ENCODE data around the gene ADRB1. TPM values are rescaled to one million over a fixed set of nuclear protein-coding genes. Genes with fewer than 3 reads are reported as not detected.

Gene ADRB1
- total RNA-seq, 5 donors from 2014 or later (not counting 1 experiment from before 2014, with no cell fraction given): 0.09 to 0.90 (median 0.30) TPM

DNA sequence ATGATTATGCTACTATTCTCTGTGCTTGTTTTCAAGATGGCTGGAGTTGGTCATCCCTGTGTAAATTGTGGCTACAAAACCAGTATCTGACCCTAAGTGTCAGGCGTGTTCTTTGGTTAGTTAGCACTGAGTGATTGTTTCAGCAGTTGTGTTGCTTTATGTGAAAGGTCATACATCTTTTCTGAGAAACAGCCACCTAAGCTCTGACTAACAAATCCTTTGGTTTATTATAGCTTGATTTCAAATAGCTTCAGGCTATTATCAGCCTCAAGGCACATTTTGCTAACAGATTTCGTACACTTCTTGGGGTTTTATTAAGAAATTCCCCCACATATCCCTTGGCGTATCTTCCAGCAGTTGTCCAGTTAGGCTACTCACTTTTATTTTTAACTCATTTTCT lies 4.8 kb upstream of the ADRB1 start:
- DNase-seq (no peak), ATAC-seq (replicated peaks in 1 of 4) (no peak)
- WGBS (ENCODE audit: insufficient coverage): 89% methylated on average over 2 of the region's 3 CpGs
- H3K4me1 Mint-ChIP-seq: peaks cover 6 to 7% (median 7%) of the 10 kb centered on the region in 3 donors
- Histone ChIP-seq H3K9me3 (no peaks in the 10 kb centered on the region), H3K4me3 (ENCODE audit: control insufficient read depth in 1 of 2, extremely low read depth in 1 of 2, low read length in 1 of 2) (no peak overlapping the region), H3K27me3 (replicated peaks in 1 of 2; ENCODE audit: control insufficient read depth in 2 of 2, extremely low read depth in 1 of 2, insufficient read depth in 2 of 2, low read length in 1 of 2) (peaks cover 2 to 16% of the 10 kb centered on the region in 2 experiments), H3K36me3 (ENCODE audit: control insufficient read depth in 2 of 2, extremely low read depth in 1 of 2, insufficient read depth in 1 of 2, low read length in 1 of 2) (no peaks in the 10 kb centered on the region), H3K4me1 (ENCODE audit: control insufficient read depth in 1 of 2, extremely low read depth in 1 of 2, insufficient read depth in 2 of 2, low read length in 2 of 2) (peaks cover 0 to 10% of the 10 kb centered on the region in 2 experiments), H3K27ac (ENCODE audit: low read length) (no peak overlapping the region)
- H3K4me3 Mint-ChIP-seq: no peak overlapping the region
- no peak overlapping the region for H3K27ac Mint-ChIP-seq
- H3K27me3 Mint-ChIP-seq: peaks cover 34 to 46% of the 10 kb centered on the region in 2 donors
- no peaks in the 10 kb centered on the region for H3K36me3 Mint-ChIP-seq
- H3K9me3 Mint-ChIP-seq: no peaks in the 10 kb centered on the region
- POLR2A ChIA-PET: no interaction called here
- CTCF ChIA-PET: no interaction called here

DNA sequence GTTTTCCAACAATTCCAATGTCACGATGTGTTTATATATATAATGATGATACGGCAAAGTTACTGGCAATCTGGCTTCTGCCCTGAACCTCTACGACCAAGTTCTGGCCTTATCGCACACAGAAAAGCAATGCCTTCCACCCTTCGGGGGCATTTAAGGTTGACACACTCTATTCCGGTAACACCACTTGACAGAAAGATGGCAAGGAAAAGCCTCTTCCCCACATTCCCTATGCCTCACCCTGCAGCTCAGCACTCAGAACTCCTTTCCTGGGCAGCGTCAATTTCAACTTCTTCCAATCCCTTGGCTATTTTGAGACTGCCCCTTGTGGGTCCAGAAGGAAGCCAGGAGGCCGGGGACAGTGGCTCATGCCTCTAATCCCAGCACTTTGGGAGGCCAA lies 2.5 kb upstream of the ADRB1 start:
- WGBS (ENCODE audit: insufficient coverage): 96% methylated on average over 6 of the region's 8 CpGs
- H3K36me3 ChIP-seq (ENCODE audit: control insufficient read depth in 2 of 2, extremely low read depth in 1 of 2, insufficient read depth in 1 of 2, low read length in 1 of 2): no peaks in the 10 kb centered on the region
- peaks cover 7 to 27% of the 10 kb centered on the region in 2 experiments for H3K4me1 ChIP-seq (ENCODE audit: control insufficient read depth in 1 of 2, extremely low read depth in 1 of 2, insufficient read depth in 2 of 2, low read length in 2 of 2)
- Mint-ChIP-seq H3K4me3 (no peak overlapping the region), H3K27ac (no peak overlapping the region), H3K36me3 (no peaks in the 10 kb centered on the region), H3K9me3 (no peaks in the 10 kb centered on the region), H3K27me3 (peaks cover 50 to 58% of the 10 kb centered on the region in 2 donors), H3K4me1 (peaks cover 13 to 21% (median 14%) of the 10 kb centered on the region in 3 donors)
- no peak for DNase-seq
- ChIA-PET CTCF (no interaction called here), POLR2A (no interaction called here)
- H3K9me3 ChIP-seq: no peaks in the 10 kb centered on the region
- no peak overlapping the region for H3K27ac ChIP-seq (ENCODE audit: low read length)
- no peak overlapping the region for H3K4me3 ChIP-seq (ENCODE audit: control insufficient read depth in 1 of 2, extremely low read depth in 1 of 2, low read length in 1 of 2)
- H3K27me3 ChIP-seq (replicated peaks in 1 of 2; ENCODE audit: control insufficient read depth in 2 of 2, extremely low read depth in 1 of 2, insufficient read depth in 2 of 2, low read length in 1 of 2): peaks cover 11 to 28% of the 10 kb centered on the region in 2 experiments
- ATAC-seq (replicated peaks in 1 of 4): no peak

DNA sequence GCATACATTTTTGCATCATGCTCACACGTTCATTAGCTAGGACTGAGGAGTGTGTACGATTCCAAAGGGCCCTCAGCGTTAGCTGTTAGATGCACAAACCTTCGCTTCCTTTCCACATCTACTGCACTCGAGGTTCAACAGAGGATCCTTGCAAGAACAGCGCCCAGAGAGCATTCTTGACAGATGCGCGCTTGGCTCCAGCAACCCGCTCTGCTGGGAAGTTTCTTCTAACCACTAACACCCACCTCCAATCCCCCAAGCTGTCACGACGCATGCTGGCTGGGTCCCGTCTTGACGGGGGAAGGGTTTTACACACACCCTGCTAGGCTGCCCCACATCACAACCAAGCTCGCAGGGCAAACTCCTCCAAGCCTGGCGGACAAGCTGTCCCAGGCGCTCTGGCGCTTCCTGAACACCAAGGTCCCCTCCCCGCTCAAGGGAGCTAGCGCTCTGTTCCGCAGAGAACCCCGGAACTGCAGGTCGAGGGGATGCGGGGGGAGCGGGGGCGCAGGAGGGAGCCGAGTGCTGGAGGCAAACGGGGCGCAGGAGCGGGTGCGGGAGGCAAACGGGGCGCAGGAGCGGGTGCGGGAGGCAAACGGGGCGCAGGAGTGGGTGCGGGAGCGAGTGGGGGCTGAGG lies 653 bp upstream of the ADRB1 start:
- H3K27me3 Mint-ChIP-seq: peaks cover 60 to 62% of the 10 kb centered on the region in 2 donors
- DNase-seq: peak in 4 of 35 experiments; percentile 3 to 24 (median 12)
- H3K36me3 Mint-ChIP-seq: no peaks in the 10 kb centered on the region
- POLR2A ChIA-PET: interaction anchor here in 1 of 2 donors (0.6 kb wide), 2 partner anchors 28 to 1471 kb away, joined by 3 read pairs; no protein-coding TSS in a partner anchor
- Histone ChIP-seq H3K27me3 (replicated peaks in 1 of 2; ENCODE audit: control insufficient read depth in 2 of 2, extremely low read depth in 1 of 2, insufficient read depth in 2 of 2, low read length in 1 of 2) (peaks cover 12 to 28% of the 10 kb centered on the region in 2 experiments), H3K27ac (ENCODE audit: low read length) (no peak overlapping the region), H3K9me3 (no peaks in the 10 kb centered on the region), H3K36me3 (ENCODE audit: control insufficient read depth in 2 of 2, extremely low read depth in 1 of 2, insufficient read depth in 1 of 2, low read length in 1 of 2) (no peaks in the 10 kb centered on the region), H3K4me3 (ENCODE audit: control insufficient read depth in 1 of 2, extremely low read depth in 1 of 2, low read length in 1 of 2) (peak overlapping the region; percentile 34 to 77), H3K4me1 (ENCODE audit: control insufficient read depth in 1 of 2, extremely low read depth in 1 of 2, insufficient read depth in 2 of 2, low read length in 2 of 2) (peaks cover 11 to 27% of the 10 kb centered on the region in 2 experiments)
- CTCF ChIA-PET: no interaction called here
- WGBS (ENCODE audit: insufficient coverage): under 1% methylated on average over 32 of the region's 38 CpGs
- ATAC-seq (replicated peaks in 1 of 4): peak; percentile 27 to 56 (median 40)
- H3K4me1 Mint-ChIP-seq: peaks cover 13 to 22% (median 14%) of the 10 kb centered on the region in 3 donors
- H3K4me3 Mint-ChIP-seq: peak overlapping the region; percentile 61 to 80 (median 64)
- peak overlapping the region in 1 of 2 donors; percentile 71 for H3K27ac Mint-ChIP-seq
- no peaks in the 10 kb centered on the region for H3K9me3 Mint-ChIP-seq

DNA sequence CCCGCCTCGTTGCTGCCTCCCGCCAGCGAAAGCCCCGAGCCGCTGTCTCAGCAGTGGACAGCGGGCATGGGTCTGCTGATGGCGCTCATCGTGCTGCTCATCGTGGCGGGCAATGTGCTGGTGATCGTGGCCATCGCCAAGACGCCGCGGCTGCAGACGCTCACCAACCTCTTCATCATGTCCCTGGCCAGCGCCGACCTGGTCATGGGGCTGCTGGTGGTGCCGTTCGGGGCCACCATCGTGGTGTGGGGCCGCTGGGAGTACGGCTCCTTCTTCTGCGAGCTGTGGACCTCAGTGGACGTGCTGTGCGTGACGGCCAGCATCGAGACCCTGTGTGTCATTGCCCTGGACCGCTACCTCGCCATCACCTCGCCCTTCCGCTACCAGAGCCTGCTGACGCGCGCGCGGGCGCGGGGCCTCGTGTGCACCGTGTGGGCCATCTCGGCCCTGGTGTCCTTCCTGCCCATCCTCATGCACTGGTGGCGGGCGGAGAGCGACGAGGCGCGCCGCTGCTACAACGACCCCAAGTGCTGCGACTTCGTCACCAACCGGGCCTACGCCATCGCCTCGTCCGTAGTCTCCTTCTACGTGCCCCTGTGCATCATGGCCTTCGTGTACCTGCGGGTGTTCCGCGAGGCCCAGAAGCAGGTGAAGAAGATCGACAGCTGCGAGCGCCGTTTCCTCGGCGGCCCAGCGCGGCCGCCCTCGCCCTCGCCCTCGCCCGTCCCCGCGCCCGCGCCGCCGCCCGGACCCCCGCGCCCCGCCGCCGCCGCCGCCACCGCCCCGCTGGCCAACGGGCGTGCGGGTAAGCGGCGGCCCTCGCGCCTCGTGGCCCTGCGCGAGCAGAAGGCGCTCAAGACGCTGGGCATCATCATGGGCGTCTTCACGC lies 825 bp downstream of the ADRB1 start:
- H3K4me3 ChIP-seq (ENCODE audit: control insufficient read depth in 1 of 2, extremely low read depth in 1 of 2, low read length in 1 of 2): peak overlapping the region; percentile 18 to 79
- no peak overlapping the region for H3K27ac Mint-ChIP-seq
- peak in 2 of 4 experiments; percentile 10 to 14 for ATAC-seq (replicated peaks in 1 of 4)
- CTCF ChIA-PET: interaction anchor here in 1 of 2 donors (0.6 kb wide), 1 partner anchor 763 kb away, joined by 8 read pairs; no protein-coding TSS in a partner anchor
- H3K9me3 Mint-ChIP-seq: no peaks in the 10 kb centered on the region
- H3K4me1 ChIP-seq (ENCODE audit: control insufficient read depth in 1 of 2, extremely low read depth in 1 of 2, insufficient read depth in 2 of 2, low read length in 2 of 2): peaks cover 11 to 27% of the 10 kb centered on the region in 2 experiments
- POLR2A ChIA-PET: no interaction called here
- H3K27me3 ChIP-seq (replicated peaks in 1 of 2; ENCODE audit: control insufficient read depth in 2 of 2, extremely low read depth in 1 of 2, insufficient read depth in 2 of 2, low read length in 1 of 2): peaks cover 12 to 28% of the 10 kb centered on the region in 2 experiments
- peaks cover 13 to 22% (median 15%) of the 10 kb centered on the region in 3 donors for H3K4me1 Mint-ChIP-seq
- DNase-seq: peak in 2 of 35 experiments; percentile 4 to 14
- no peaks in the 10 kb centered on the region for H3K9me3 ChIP-seq
- H3K36me3 Mint-ChIP-seq: no peaks in the 10 kb centered on the region
- H3K27ac ChIP-seq (ENCODE audit: low read length): no peak overlapping the region
- H3K36me3 ChIP-seq (ENCODE audit: control insufficient read depth in 2 of 2, extremely low read depth in 1 of 2, insufficient read depth in 1 of 2, low read length in 1 of 2): no peaks in the 10 kb centered on the region
- H3K27me3 Mint-ChIP-seq: peaks cover 59 to 66% of the 10 kb centered on the region in 2 donors
- WGBS (ENCODE audit: insufficient coverage): 17% methylated on average over 104 of the region's 106 CpGs
- H3K4me3 Mint-ChIP-seq: peak overlapping the region; percentile 70 to 80 (median 73)

DNA sequence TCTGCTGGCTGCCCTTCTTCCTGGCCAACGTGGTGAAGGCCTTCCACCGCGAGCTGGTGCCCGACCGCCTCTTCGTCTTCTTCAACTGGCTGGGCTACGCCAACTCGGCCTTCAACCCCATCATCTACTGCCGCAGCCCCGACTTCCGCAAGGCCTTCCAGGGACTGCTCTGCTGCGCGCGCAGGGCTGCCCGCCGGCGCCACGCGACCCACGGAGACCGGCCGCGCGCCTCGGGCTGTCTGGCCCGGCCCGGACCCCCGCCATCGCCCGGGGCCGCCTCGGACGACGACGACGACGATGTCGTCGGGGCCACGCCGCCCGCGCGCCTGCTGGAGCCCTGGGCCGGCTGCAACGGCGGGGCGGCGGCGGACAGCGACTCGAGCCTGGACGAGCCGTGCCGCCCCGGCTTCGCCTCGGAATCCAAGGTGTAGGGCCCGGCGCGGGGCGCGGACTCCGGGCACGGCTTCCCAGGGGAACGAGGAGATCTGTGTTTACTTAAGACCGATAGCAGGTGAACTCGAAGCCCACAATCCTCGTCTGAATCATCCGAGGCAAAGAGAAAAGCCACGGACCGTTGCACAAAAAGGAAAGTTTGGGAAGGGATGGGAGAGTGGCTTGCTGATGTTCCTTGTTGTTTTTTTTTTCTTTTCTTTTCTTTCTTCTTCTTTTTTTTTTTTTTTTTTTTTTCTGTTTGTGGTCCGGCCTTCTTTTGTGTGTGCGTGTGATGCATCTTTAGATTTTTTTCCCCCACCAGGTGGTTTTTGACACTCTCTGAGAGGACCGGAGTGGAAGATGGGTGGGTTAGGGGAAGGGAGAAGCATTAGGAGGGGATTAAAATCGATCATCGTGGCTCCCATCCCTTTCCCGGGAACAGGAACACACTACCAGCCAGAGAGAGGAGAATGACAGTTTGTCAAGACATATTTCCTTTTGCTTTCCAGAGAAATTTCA lies 1.7 kb downstream of the ADRB1 start:
- 4% methylated on average over 67 of the region's 78 CpGs for WGBS (ENCODE audit: insufficient coverage)
- DNase-seq (peak in 8 of 35 experiments; percentile 2 to 33 (median 10)), ATAC-seq (replicated peaks in 1 of 4) (peak; percentile 38 to 49 (median 45))
- Histone ChIP-seq H3K9me3 (no peaks in the 10 kb centered on the region), H3K4me3 (ENCODE audit: control insufficient read depth in 1 of 2, extremely low read depth in 1 of 2, low read length in 1 of 2) (peak overlapping the region in 1 of 2 donors; percentile 79), H3K4me1 (ENCODE audit: control insufficient read depth in 1 of 2, extremely low read depth in 1 of 2, insufficient read depth in 2 of 2, low read length in 2 of 2) (peaks cover 11 to 27% of the 10 kb centered on the region in 2 experiments), H3K36me3 (ENCODE audit: control insufficient read depth in 2 of 2, extremely low read depth in 1 of 2, insufficient read depth in 1 of 2, low read length in 1 of 2) (no peaks in the 10 kb centered on the region), H3K27ac (ENCODE audit: low read length) (no peak overlapping the region), H3K27me3 (replicated peaks in 1 of 2; ENCODE audit: control insufficient read depth in 2 of 2, extremely low read depth in 1 of 2, insufficient read depth in 2 of 2, low read length in 1 of 2) (peaks cover 12 to 30% of the 10 kb centered on the region in 2 experiments)
- H3K36me3 Mint-ChIP-seq: no peaks in the 10 kb centered on the region
- no peak overlapping the region for H3K27ac Mint-ChIP-seq
- peaks cover 56 to 66% of the 10 kb centered on the region in 2 donors for H3K27me3 Mint-ChIP-seq
- H3K9me3 Mint-ChIP-seq: no peaks in the 10 kb centered on the region
- peaks cover 13 to 22% (median 15%) of the 10 kb centered on the region in 3 donors for H3K4me1 Mint-ChIP-seq
- POLR2A ChIA-PET: interaction anchor here in 1 of 2 donors (0.6 kb wide), 1 partner anchor 14 kb away, joined by 7 read pairs; no protein-coding TSS in a partner anchor
- CTCF ChIA-PET: interaction anchor here in 1 of 2 donors (0.6 kb wide), 1 partner anchor 762 kb away, joined by 8 read pairs; no protein-coding TSS in a partner anchor
- peak overlapping the region; percentile 50 to 80 (median 66) for H3K4me3 Mint-ChIP-seq
